Left cardiac atrium (tissue), 4 donors: ENCODE measurements around the gene MSH2. TPM values are rescaled to one million over a fixed set of nuclear protein-coding genes. Genes with fewer than 3 reads are reported as not detected.

Experiments used
- ATAC-seq, 2 donors: fragments of 200-7000 bp; cut with Tn5 transposase; one replicate each; pipeline ENCODE4 v1.9.1; 2020; ENCODE audit warnings: mild to moderate bottlenecking in 2 of 2, moderate library complexity in 2 of 2
- DNase-seq: peaks from one replicate; pipeline ENCODE4 v3.0.0-alpha.2; 2020
- intact Hi-C, 2 donors: fragments of 100-400 bp; cut with DNase I; formaldehyde crosslinking; loops; one replicate each; pipeline versions ENCODE4 v1.14.1 to v1.15.1; 2022 to 2023
- total RNA-seq, 2 donors: library from RNA; stranded (reverse); fragmentation: NEBNext Ultra II Directional; extraction: Animal tissue kit (Norgen Biotek cat#: 25700); gene quantifications; one replicate each; pipeline ENCODE4 v1.2.1, GENCODE V29; 2021
- donor health status: DM: no; HTN: yes; CAD: no.
- donor health status: DM: no; HTN: yes; CAD: no; lungs with severe emphysema.
- donor health status: DM: yes; HTN: yes; CAD: no.
- donor health status: Dilated cardiomyopathy.

Gene MSH2
- total RNA-seq, 2 donors from 2014 or later = 11.4 to 13.5 TPM

DNA sequence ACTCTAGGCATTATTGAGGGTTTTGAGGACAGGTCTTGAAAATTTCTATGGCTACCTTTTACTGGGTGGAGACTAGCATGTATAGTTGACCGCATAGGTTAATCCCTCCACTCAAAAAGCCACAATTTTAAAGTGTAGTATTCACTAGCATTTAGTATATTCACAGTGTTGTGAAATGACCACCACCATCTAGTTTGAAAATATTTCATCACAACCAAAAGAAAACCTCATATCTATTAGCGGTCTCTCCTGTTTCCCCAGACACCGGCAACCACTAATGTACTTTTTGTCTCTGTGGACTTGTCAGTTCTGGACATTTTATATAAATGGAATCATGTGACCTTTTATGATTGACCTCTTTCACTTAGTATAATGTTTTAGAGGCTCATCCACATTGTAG is 53.9 kb downstream of the MSH2 start:
- intact Hi-C loops = no loop called here
- ATAC-seq = no peak
- DNase-seq = no peak

GRCh38 chr2:47457268-47457667 is 54.3 kb downstream of the MSH2 start:
- ATAC-seq (no peak), DNase-seq (no peak)
- intact Hi-C loops = no loop called here

- intact Hi-C loops = no loop called here
- ATAC-seq (no peak), DNase-seq (no peak)
Measured at GRCh38 chr2:47459021-47459420, 56.1 kb downstream of the MSH2 start.

- ATAC-seq (no peak), DNase-seq (no peak)
- intact Hi-C loops = no loop called here
Measured at GRCh38 chr2:47460766-47461165, 57.8 kb downstream of the MSH2 start.

DNA sequence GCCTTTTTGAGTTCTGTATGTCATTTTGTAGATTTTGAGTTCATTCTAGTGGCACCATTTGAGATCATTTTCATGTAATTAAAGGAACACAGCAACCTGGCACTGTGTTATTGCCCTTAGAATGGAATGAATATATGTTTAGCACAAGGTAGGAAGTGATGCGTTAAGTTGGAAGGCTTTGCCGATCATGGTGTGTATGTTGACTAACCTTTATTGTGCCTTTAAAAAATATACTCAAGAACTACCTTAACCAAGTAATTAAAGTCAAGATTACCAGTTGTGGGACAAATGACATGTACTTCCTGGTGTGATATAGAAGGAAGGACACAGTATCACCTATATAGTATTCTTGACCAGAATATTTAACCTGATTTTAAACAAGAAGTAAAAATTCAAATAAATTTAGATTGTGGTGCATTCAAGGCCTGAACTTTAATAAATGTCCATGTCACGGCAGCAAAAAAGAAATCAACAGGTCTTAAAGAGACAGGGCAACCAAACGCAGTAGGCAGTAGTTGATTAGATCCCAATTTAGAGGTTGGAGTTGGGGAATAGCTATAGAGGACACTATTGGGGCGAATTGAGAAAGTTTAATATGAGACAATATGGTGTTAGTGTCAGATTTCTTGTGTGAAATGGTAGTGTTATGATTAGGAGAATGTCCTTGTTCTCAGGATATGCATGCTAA is 68.6 kb downstream of the MSH2 start:
- intact Hi-C loops = no loop called here
- no peak for ATAC-seq

GRCh38 chr2:47479863-47480262 is 76.9 kb downstream of the MSH2 start:
- ATAC-seq = no peak
- no peak for DNase-seq
- intact Hi-C loops = no loop called here

More for the DNA sequence above, 68.6 kb downstream of the MSH2 start:
- DNase-seq = no peak

- intact Hi-C loops = no loop called here
- ATAC-seq = no peak
- DNase-seq = no peak
Measured at GRCh38 chr2:47483191-47483590, 80.2 kb downstream of the MSH2 start.

GRCh38 chr2:47484396-47484795 is 81.4 kb downstream of the MSH2 start:
- ATAC-seq (no peak), DNase-seq (no peak)
- intact Hi-C loops = no loop called here

- ATAC-seq = no peak
- intact Hi-C loops = no loop called here
- DNase-seq = no peak
Measured at GRCh38 chr2:47485177-47485576, 82.2 kb downstream of the MSH2 start.

GRCh38 chr2:47485751-47486300 is 82.9 kb downstream of the MSH2 start:
- DNase-seq (no peak), ATAC-seq (no peak)
- intact Hi-C loops = no loop called here

DNA sequence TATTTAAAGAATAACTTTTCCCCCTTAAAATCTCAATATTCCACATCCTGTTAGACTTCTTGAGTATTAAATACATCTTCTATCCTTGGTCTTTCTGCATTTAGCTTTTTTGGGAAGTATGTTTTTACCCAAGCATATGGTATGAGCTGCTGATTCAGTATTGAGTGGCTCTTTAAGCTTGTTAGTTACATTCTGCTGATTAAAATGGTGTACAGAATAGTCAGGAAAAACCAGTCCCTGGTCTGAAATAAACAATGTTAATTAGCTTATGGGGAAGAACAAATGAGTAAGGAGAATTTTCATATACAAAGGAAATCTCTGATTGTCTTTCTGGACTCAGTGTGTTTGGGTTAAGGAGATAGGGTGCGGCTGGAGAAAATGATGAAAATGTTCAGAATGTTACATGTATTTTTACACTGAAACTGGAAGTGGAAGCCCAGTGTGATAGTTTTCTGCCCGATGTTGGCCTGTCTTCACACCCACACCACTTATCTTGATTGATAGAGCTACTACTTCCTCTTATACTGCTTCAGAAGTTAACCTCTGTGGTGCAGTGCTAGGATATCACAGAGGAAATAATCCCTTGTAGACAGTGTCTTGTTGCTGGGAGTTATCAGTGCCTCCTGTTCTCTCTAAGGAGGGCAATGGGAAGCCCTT is 84.0 kb downstream of the MSH2 start:
- ATAC-seq = no peak
- intact Hi-C loops = no loop called here
- no peak for DNase-seq

- intact Hi-C loops = no loop called here
- no peak for DNase-seq
- ATAC-seq = no peak
Measured at GRCh38 chr2:47487498-47487875, 84.5 kb downstream of the MSH2 start.

GRCh38 chr2:47488870-47489584 is 86.1 kb downstream of the MSH2 start:
- ATAC-seq (no peak), DNase-seq (no peak)
- intact Hi-C loops = no loop called here

- intact Hi-C loops = no loop called here
- ATAC-seq = no peak
Measured at GRCh38 chr2:47490406-47490805, 87.5 kb downstream of the MSH2 start.

DNA sequence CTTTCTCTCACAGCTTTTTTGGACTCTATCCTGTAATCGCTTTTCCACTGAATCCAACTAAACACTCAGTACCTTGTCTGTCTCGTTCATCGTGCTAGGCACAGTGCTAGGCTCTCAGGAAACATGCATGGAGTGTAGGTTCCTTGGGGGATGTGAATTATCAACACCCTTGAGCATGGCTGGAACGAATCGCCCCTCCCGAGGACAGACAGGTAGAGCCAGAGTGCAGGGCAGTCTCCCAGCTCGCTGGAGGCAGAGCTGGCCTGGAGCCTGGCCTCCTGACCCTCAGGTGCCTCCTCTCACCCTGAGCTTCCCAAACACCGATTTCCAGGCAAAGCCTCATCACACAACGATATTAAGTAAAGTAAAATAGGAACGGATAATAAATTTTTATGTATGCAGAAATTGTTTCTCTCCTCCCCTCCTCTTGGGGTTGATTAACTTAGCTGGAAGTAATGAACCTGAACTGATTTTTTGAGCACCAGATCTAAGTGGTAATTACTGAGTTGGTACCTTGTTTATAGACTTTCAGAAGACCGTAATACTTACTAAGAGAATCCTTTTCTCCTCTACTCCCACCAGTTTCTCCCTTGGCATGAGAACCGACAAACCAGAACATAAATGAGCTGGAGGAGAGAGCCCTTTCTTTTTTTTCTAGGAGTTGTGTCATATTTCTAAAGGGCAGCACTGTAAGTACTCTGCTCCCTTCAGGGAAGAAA is 90.5 kb downstream of the MSH2 start:
- intact Hi-C loops = no loop called here
- ATAC-seq (no peak), DNase-seq (no peak)

More at GRCh38 chr2:47490406-47490805, 87.5 kb downstream of the MSH2 start:
- DNase-seq = no peak

- DNase-seq (no peak), ATAC-seq (no peak)
- intact Hi-C loops = no loop called here
Measured at GRCh38 chr2:47494267-47495130, 91.5 kb downstream of the MSH2 start.

DNA sequence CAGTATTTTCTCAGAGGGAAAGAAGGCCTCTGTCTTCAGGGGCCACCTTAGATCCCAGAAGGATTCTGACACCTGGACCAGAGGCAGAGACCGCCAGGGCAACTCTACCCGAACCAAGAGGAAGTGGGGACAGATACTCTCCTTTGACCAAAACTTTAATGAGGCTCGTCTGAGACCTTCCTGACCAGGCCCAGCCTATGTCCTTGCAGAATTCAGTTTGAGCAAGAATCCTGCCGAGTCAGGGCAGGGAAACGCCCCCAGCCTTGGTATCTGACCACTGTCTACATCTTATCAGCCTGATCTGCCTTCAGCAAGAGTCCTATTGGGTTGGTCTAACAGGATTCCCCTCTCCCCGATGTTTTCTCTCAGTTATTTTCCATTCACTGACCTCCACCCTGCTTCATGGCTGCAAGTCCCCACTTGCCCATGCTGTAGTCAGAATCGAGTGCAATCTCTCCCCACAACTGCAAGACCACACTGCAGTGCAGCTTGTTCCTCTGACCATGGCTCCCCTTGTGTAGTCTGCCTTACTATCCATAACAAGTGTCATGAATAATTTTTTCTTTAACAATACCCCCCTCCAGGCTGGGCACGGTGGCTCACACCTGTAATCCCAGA is 95.0 kb downstream of the MSH2 start:
- intact Hi-C loops = no loop called here
- ATAC-seq (no peak), DNase-seq (no peak)

DNA sequence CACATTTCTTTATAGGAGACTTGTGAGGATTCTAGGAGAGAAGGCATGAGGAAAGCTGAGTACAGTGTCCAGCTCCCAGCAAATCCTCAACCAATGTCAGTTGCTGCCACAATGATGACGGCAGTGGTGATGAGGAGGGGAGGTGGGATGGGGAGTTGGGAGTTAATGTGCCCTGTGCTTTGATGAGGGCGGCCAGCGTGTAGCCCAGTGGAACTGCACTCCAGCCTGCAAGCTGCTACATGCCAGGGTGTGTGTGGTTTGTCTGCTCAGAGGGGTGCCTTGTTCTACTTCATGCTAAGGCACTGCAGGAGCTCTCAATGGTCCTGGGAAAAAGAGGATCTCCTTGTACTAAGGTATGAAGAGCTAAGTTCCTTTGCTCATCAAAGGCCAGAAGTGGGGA is 96.1 kb downstream of the MSH2 start:
- ATAC-seq (no peak), DNase-seq (no peak)
- intact Hi-C loops = no loop called here
